Activated CD8-positive, alpha-beta T cell treated with anti-CD3 and anti-CD28 coated beads for 36 hours (primary cell): ENCODE data around the gene EGF. TPM values are rescaled to one million over a fixed set of nuclear protein-coding genes. Genes with fewer than 3 reads are reported as not detected.

ENCODE experiments used
- ATAC-seq: fragments of 200-7000 bp; cut with Tn5 transposase; one replicate; pipeline ENCODE4 v1.10.0; 2021; ENCODE audit warnings: mild to moderate bottlenecking, moderate library complexity
- CTCF ChIA-PET: fragments of 350-600 bp; sonication (Branson Sonifier 250); formaldehyde crosslinking; loops from one replicate; lab custom pipeline; 2021; ENCODE audit warnings: antibody characterized with exemption; lab: Charles Lee
- POLR2A ChIA-PET: fragments of 350-600 bp; sonication (Branson Sonifier 250); formaldehyde crosslinking; loops from one replicate; lab custom pipeline; 2021; ENCODE audit warnings: antibody characterized with exemption; lab: Charles Lee
- DNase-seq: peaks from one replicate; pipeline ENCODE4 v3.0.0-alpha.2; 2020
- H3K27ac Mint-ChIP-seq: one replicate; pipeline ENCODE4 v1.8.0; 2021; ENCODE audit warnings: mild to moderate bottlenecking, mixed read lengths
- H3K27me3 Mint-ChIP-seq: one replicate; pipeline ENCODE4 v1.8.0; 2021; ENCODE audit warnings: mixed read lengths
- H3K36me3 Mint-ChIP-seq: one replicate; pipeline ENCODE4 v1.8.0; 2021; ENCODE audit warnings: low read depth, mixed read lengths
- H3K4me1 Mint-ChIP-seq: one replicate; pipeline ENCODE4 v1.8.0; 2021; ENCODE audit warnings: low read depth, mixed read lengths
- H3K4me3 Mint-ChIP-seq: one replicate; pipeline ENCODE4 v1.8.0; 2021; ENCODE audit warnings: mild to moderate bottlenecking, moderate library complexity, mixed read lengths
- H3K9me3 Mint-ChIP-seq: one replicate; pipeline ENCODE4 v1.8.0; 2021; ENCODE audit warnings: mixed read lengths
- intact Hi-C: fragments of 100-400 bp; cut with micrococcal nuclease; formaldehyde crosslinking; loops from one replicate; pipeline ENCODE4 v1.10.0; 2022
- total RNA-seq, 2 experiments: library from RNA; stranded (reverse); gene quantifications; one replicate each; pipeline ENCODE4 v1.2.3, GENCODE V29; 2021
- TF ChIP-seq, protein P1 (sequence below): fragments of 200-600 bp; IDR thresholded peaks from one replicate; pipeline ENCODE4 v1.8.0; 2022; ENCODE audit warnings: antibody characterized with exemption, mild to moderate bottlenecking

The EGF gene
- total RNA-seq, 2 experiments from 2014 or later, result not detected

DNA sequence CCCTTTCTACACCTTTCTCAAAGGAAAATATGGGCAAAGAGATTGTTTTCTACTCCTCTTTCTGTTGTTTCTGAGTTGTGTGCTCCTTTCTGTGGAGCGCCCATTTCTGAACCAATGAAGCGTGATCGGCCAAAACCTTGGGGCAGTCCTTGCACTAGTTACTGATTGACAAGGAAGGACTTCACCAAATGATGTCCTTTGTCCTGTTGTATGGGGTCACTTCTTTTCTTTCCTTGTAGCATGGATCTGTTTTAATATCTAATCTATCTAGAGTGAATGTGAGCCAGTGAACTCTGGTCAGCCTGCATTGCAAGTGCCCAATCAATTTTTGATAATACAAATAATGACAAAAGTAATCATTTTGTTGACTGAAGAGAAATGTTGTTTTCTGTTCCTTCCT lies 94.5 kb downstream of the EGF start:
- peaks cover 2% of the 10 kb centered on the region for H3K4me1 Mint-ChIP-seq
- intact Hi-C loops, result loop anchor here (10.0 kb wide), 1 partner anchor 308 kb away; no protein-coding TSS in a partner anchor
- DNase-seq, result no peak
- TF ChIP-seq, protein P1, sequence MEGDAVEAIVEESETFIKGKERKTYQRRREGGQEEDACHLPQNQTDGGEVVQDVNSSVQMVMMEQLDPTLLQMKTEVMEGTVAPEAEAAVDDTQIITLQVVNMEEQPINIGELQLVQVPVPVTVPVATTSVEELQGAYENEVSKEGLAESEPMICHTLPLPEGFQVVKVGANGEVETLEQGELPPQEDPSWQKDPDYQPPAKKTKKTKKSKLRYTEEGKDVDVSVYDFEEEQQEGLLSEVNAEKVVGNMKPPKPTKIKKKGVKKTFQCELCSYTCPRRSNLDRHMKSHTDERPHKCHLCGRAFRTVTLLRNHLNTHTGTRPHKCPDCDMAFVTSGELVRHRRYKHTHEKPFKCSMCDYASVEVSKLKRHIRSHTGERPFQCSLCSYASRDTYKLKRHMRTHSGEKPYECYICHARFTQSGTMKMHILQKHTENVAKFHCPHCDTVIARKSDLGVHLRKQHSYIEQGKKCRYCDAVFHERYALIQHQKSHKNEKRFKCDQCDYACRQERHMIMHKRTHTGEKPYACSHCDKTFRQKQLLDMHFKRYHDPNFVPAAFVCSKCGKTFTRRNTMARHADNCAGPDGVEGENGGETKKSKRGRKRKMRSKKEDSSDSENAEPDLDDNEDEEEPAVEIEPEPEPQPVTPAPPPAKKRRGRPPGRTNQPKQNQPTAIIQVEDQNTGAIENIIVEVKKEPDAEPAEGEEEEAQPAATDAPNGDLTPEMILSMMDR, result no peak
- ChIA-PET CTCF (interaction anchor here (0.9 to 7.6 kb wide), 6 partner anchors 14 to 511 kb away, joined by 3 to 117 read pairs (median 10); no protein-coding TSS in a partner anchor), POLR2A (no interaction called here)
- H3K27me3 Mint-ChIP-seq, result peaks cover 2% of the 10 kb centered on the region
- no peaks in the 10 kb centered on the region for H3K9me3 Mint-ChIP-seq
- H3K4me3 Mint-ChIP-seq, result no peak overlapping the region
- ATAC-seq, result no peak
- no peak overlapping the region for H3K27ac Mint-ChIP-seq
- H3K36me3 Mint-ChIP-seq, result no peaks in the 10 kb centered on the region

DNA sequence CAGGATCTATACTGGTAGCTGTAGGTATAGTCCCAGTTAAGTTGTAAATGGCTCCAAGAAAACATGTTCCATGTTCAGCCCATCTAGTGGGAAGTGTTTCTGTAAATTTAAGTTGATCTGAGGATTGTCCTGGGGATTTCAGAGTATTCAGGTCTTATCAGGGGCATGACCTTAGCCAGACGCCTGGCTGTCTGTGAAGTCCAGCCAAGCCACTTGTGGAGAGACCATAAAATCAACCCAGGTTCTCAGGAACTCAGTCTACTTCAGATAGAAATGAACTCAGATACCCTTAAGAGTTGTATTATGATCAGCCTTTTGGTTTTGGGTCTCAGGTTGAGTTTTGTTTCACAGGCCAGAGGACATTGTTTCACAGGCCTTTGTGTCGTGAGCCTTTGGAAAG lies 95.9 kb downstream of the EGF start:
- H3K27ac Mint-ChIP-seq, result no peak overlapping the region
- no peaks in the 10 kb centered on the region for H3K36me3 Mint-ChIP-seq
- peaks cover 2% of the 10 kb centered on the region for H3K4me1 Mint-ChIP-seq
- H3K27me3 Mint-ChIP-seq, result peaks cover 6% of the 10 kb centered on the region
- POLR2A ChIA-PET, result no interaction called here
- CTCF ChIA-PET, result interaction anchor here (2.4 to 7.6 kb wide), 3 partner anchors 11 to 509 kb away, joined by 19 to 117 read pairs (median 23); no protein-coding TSS in a partner anchor
- no peak overlapping the region for H3K4me3 Mint-ChIP-seq
- DNase-seq (no peak), ATAC-seq (no peak)
- intact Hi-C loops, result loop anchor here (10.0 kb wide), 1 partner anchor 306 kb away; no protein-coding TSS in a partner anchor
- TF ChIP-seq, protein P1, result no peak
- no peaks in the 10 kb centered on the region for H3K9me3 Mint-ChIP-seq

DNA sequence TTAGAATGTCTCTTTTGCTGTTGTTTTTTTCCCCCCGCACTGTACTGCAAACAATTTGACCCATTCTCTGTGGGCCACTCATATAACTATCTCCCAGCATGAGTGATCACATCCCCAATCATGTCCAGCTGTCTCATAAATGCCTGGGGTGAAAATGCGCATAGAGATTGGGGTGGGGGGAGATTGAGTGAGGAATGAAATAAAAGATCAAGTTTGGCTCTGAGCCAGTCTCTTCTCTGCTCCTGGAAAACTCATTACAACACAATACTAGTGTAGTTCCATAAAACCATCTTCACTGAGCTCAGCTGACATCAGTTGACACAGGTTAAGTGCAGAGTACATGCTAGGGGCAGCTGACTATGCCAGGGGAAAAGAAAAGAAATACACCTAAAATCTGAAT lies 96.9 kb downstream of the EGF start:
- ATAC-seq (no peak), DNase-seq (no peak)
- ChIA-PET POLR2A (interaction anchor here (0.6 kb wide), 1 partner anchor 14 kb away, joined by 3 read pairs; no protein-coding TSS in a partner anchor), CTCF (interaction anchor here (1.0 to 7.6 kb wide), 4 partner anchors 12 to 508 kb away, joined by 3 to 117 read pairs (median 21); no protein-coding TSS in a partner anchor)
- Mint-ChIP-seq H3K4me1 (peaks cover 2% of the 10 kb centered on the region), H3K27me3 (peaks cover 6% of the 10 kb centered on the region), H3K4me3 (no peak overlapping the region), H3K36me3 (no peaks in the 10 kb centered on the region), H3K9me3 (no peaks in the 10 kb centered on the region), H3K27ac (no peak overlapping the region)
- intact Hi-C loops, result loop anchor here (10.0 kb wide), 1 partner anchor 305 kb away; no protein-coding TSS in a partner anchor
- TF ChIP-seq, protein P1, result no peak

DNA sequence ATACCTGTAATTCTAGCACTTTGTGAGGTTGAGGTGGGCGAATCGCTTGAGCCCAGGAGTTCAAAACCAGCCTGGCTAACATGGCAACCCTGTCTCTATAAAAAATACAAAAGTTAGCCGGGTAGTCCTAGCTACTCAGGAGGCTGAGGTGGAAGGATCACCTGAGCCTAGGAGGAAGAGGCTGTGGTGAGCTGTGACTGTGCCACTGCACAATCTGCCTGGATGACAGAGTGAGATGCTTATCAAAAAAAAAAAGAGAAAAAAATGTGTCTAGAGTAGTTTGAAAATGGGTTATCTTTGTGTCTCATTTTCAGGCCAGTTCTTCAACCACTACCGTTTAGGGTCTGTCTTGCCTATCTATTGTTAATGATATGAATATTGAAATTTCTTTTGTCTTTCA lies 98.1 kb downstream of the EGF start:
- DNase-seq (no peak), ATAC-seq (no peak)
- POLR2A ChIA-PET, result no interaction called here
- CTCF ChIA-PET, result interaction anchor here (0.9 to 7.6 kb wide), 4 partner anchors 12 to 507 kb away, joined by 3 to 117 read pairs (median 14); no protein-coding TSS in a partner anchor
- no peak overlapping the region for H3K27ac Mint-ChIP-seq
- H3K4me3 Mint-ChIP-seq, result no peak overlapping the region
- no peaks in the 10 kb centered on the region for H3K36me3 Mint-ChIP-seq
- H3K27me3 Mint-ChIP-seq, result peaks cover 5% of the 10 kb centered on the region
- intact Hi-C loops, result no loop called here
- H3K9me3 Mint-ChIP-seq, result no peaks in the 10 kb centered on the region
- TF ChIP-seq, protein P1, result no peak
- no peaks in the 10 kb centered on the region for H3K4me1 Mint-ChIP-seq

DNA sequence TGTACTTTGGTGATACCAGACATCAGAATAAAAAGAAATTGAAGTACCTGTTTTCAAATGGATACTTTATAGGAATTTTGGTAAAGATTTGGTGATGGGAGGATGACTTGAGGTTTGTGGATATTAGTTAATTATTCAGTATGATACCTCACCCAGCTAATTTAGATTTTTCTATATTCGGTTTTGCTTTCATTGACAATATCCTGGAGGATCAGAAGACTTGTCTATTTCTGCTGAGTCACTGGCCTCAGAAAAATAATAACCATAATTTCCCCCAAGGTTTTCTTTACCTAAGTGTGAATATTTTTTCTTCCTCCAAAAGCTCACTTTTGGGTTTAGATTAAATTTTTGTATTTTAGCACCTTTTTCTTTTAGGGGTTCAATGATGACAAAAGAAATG lies 100.2 kb downstream of the EGF start:
- TF ChIP-seq, protein P1, result no peak
- Mint-ChIP-seq H3K4me1 (no peaks in the 10 kb centered on the region), H3K27me3 (peaks cover 5% of the 10 kb centered on the region), H3K9me3 (peaks cover 6% of the 10 kb centered on the region), H3K36me3 (no peaks in the 10 kb centered on the region), H3K4me3 (no peak overlapping the region), H3K27ac (no peak overlapping the region)
- ATAC-seq, result no peak
- no peak for DNase-seq
- intact Hi-C loops, result no loop called here
- ChIA-PET POLR2A (no interaction called here), CTCF (interaction anchor here (2.4 kb wide), 1 partner anchor 506 kb away, joined by 6 read pairs; no protein-coding TSS in a partner anchor)
